ENCODE data around the gene PGAP6.
A peak's percentile ranks its signal among the peaks of the same experiment; 100 is the strongest.
"Not testable (repeated sequence)": the region's sequence is repeated elsewhere in the genome, so short reads cannot be mapped to it uniquely, and the experiment has no call there.

Gene PGAP6, protein sequence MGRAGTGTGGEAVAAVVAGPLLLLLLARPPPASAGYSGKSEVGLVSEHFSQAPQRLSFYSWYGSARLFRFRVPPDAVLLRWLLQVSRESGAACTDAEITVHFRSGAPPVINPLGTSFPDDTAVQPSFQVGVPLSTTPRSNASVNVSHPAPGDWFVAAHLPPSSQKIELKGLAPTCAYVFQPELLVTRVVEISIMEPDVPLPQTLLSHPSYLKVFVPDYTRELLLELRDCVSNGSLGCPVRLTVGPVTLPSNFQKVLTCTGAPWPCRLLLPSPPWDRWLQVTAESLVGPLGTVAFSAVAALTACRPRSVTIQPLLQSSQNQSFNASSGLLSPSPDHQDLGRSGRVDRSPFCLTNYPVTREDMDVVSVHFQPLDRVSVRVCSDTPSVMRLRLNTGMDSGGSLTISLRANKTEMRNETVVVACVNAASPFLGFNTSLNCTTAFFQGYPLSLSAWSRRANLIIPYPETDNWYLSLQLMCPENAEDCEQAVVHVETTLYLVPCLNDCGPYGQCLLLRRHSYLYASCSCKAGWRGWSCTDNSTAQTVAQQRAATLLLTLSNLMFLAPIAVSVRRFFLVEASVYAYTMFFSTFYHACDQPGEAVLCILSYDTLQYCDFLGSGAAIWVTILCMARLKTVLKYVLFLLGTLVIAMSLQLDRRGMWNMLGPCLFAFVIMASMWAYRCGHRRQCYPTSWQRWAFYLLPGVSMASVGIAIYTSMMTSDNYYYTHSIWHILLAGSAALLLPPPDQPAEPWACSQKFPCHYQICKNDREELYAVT

DNA sequence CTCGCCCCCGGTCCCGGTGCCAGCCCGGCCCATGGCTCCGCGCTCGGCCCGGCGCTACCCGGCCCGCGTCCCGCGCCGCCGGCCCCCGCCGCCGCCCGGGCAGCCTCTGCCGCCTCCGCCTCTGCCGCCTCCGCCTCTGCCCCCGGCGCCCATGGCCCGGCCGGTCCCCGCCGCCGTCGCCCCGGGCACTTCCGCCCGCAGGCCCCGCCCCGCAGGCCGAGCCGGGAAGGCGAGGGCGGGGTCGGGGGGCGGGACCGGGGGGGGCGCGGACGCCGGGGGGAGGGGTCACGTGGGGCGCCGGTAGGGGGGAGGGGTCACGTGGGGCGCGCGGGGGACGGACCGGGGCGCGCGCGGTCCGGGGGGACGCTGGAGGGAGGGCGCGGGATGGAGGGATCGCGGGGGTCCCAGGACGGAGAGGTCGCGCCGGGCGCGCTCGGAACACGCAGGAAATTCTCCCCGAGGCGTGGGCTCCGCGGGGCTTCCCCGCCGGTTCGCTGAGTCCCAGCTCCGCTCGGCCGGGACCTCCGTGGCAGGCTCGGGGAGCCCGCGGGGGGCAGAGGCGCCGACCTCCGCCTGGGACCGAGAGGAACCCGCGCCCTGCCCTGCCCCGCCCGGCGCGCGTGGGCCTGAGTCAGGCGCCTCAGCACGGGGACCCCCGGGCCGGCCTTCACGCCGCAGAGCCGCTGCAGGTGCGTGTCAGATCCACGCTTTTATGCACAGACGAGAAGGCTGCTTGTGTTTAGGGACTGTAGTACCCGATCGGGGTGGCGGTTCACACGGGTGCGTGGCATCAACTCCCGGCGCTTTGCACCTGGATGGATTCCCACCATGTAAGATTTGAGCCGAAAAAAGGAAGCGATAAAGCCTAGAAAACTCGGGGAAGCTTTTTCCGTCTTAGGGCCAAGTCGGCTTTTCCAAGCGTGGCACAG lies at the start of gene PGAP6:
Gene PGAP6 (minus strand): TSS at position 190 of the 929 bp plus-strand sequence. CDS start 157 bp downstream, at position 33.
- DNase-seq, result peak; percentile 83

- no peak for DNase-seq
These were observed 49.1 kb upstream of the PGAP6 start for GRCh38 chr16:430904-431303.

DNA sequence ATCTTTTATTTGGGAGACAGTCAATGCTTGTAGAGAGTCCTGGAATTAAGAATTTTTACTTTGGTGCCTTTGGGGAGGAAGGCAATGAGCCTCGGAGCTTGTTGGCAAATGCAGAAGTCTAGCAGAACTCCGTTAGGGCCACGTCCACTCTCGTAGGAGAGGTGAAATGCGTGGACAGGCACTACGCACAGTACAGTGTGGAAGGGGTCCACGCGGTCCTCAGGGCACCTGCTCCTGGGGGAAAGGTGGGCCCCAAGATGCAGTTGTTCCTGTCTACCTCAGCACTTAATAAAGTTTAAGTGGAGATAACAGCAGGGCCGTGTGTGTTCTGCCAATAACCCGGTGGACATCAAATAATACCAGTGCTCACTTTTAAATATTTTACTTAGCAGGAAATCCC lies 45.5 kb upstream of the PGAP6 start:
- DNase-seq, result no peak

DNA sequence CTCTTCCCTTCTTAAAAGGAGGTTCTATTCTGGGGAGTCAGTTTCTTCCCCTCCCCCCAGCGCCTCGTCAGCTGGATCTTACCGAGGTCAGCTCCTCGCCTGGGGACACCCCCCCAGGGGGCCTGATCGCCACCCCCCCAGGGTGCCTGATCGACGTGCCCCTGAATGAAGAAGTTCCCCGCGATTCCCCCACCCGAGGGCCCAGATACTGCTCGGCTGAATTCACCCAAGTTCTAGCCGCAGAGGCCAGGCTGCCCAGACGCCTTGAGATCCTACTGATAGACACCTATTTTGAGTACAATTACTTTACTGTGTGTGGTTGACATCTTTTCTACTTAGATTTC lies 45.1 kb upstream of the PGAP6 start:
- DNase-seq, result no peak

DNA sequence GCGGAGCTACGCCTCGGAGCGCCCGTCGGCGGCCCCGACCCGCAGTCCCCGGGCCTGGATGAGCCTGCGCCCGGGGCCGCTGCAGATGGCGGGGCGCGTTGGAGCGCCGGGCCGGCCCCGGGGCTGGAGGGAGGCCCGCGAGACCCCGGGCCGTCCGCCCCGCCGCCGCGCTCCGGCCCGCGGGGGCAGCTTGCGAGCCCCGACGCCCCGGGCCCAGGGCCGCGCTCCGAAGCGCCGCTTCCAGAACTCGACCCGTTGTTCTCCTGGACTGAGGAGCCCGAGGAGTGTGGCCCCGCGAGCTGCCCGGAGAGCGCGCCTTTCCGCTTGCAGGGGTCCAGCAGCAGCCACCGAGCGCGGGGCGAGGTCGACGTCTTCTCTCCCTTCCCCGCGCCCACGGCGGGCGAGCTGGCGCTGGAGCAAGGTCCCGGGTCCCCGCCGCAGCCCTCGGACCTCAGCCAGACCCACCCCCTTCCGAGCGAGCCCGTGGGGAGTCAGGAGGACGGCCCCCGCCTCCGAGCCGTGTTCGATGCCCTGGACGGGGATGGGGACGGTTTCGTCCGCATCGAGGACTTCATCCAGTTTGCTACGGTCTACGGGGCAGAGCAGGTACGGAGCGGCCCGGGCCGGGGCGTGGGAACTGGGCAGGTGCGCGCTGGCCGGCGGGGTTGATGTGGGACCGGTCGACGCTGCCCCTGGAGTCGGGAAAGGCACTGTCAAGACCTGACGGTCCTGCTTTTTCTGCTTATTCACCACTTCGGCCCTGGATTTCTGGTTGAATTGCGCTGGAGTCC lies 44.5 kb upstream of the PGAP6 start:
- peak; percentile 50 for DNase-seq

DNA sequence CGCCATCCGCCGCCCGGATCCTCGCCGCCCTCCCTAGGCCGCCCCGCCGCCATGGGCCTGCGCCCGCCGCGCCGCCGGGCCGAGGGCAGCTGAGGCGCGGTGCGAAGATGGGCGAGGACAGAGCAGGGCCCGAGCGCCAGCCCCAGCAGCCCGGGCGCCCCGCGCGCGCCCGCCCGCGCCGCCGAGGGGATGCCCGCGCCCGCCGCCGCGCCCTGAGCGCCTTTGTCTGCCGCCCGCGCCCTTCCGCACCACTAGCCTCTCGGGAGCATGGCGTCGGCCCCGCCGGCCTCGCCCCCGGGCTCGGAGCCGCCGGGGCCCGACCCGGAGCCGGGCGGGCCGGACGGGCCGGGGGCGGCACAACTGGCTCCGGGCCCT lies 43.9 kb upstream of the PGAP6 start:
- DNase-seq, result peak; percentile 69

- peak; percentile 84 for DNase-seq
These were observed 43.4 kb upstream of the PGAP6 start, which contains the start of gene RAB11FIP3 for GRCh38 chr16:425082-425718. Gene RAB11FIP3, plus strand, starts transcription at chr16:425649. Its CDS starts 358 bp downstream, at chr16:426007.

DNA sequence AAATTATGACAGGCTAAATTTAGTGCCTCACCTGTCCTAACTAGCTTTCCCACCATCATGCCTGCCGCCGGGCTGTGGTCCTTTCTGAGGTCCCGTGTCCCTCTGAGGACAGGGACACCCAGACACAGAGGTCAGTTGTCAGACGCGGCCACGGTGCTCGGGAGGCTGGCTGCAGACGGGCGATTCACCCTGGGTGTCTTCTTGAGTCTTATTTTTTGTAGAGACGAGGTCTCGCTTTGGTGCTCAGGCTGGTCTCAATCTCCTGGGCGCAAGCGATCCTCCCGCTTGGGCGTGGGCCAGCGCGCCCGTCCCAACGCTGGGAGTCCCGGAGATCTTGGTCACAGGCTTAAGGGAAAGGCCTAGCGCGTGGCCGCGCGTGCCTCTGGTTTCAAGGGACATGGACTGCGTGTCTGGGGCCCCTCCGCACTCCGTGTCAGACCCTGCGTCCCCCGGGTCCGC lies 42.9 kb upstream of the PGAP6 start:
- DNase-seq, result peak; percentile 60

DNA sequence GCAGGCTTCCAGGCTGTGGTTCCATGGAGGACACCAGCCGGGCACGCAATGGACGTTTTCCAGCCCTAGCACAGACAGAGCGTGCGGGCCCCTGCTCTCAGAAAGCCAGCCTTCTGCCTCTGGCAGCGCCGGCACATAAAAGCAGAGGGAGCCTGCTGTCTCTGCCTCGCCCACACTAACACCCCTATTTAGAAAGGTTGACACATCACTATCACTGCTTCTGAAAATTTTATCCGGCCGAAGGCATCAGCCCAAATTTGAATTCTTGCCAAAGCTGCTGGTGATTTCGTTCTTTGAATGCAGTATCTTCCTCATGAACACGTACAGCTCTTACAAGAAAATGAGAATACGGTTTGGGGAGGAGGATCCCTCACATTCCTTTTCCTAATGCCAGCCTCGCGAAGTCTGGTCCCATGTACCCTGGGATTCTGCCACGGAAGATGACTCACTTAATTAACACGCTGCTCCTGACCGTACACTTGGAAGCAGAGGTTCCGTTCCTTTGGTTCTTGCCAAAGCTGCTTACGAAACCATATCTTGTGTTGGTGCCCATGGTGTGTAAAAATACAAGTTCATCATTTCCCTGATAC lies 42.4 kb upstream of the PGAP6 start:
- peak; percentile 33 for DNase-seq

- not testable (repeated sequence) for DNase-seq
These were observed 40.4 kb upstream of the PGAP6 start for GRCh38 chr16:422179-422578.

GRCh38 chr16:415170-415498 lies 33.4 kb upstream of the PGAP6 start:
- not testable (repeated sequence) for DNase-seq

DNA sequence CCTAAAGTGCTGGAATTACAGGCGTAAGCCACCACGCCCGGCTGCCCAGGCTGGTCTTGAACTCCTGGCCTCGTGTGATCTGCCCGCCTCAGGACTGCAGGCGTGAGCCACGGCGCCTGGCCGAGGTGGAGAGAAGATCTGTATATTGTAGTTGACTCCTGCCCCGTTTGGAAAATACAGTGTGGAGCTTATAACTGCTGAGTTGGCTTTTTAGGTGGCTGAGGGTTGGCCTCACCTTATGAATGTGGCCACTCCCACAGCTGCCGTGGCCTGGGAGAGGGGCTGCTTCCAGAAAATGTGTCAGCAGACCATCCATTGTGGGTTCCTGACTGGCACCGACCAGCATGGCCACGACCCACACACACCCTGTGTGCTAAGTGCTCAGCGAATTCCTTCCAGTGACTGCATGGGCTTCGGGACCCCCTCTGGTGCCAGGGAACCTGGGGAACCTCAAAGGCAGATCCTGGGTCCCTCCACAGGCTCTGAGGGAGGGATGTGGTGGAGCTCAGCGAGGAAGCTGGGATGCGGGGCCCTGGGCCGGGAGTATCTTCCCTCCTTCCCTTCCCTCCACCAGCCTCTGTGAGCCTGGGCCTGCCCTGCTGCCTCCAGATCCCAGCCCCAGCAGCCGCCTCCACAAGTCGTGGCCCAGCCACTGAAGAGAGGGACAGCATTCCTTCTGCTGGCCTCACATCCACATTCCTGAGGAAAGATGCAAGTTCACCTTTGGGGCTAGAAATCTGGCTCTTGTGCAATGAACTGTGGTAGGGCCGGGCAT lies 32.8 kb upstream of the PGAP6 start:
- no peak for DNase-seq

DNA sequence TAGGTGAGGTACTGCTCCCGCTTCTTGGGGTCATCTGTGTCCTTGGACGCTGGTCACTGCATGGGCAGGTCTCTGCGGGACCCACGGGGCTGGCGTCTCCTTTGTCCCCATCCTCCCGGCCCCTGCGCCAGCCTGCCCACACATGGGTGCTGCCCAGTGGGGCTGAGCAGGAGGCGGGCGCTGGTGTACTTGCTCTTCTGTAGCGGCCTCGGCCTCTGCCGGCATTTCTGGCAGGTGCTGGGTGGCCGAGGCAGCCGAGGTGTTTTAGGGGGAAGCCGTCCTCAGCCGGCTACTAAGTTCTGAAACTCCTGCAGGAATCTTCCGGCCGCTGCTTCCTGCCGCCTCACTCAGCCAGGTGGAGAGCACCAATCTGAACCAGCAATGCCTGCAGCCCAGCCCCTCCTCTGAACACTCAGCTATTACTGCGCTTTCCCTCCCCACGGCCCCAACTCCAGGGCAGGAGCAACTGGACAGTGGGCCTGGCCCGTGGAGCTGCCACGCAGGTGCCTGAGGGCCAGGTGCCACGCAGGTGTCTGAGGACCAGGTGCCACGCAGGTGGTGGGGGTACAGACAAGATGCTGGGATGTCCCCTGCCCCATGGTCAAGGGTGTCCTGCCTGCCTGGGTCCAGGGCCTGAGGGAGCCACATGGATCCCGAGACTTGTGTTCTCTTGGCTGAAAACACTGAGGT lies 29.9 kb upstream of the PGAP6 start:
- no peak for DNase-seq

DNA sequence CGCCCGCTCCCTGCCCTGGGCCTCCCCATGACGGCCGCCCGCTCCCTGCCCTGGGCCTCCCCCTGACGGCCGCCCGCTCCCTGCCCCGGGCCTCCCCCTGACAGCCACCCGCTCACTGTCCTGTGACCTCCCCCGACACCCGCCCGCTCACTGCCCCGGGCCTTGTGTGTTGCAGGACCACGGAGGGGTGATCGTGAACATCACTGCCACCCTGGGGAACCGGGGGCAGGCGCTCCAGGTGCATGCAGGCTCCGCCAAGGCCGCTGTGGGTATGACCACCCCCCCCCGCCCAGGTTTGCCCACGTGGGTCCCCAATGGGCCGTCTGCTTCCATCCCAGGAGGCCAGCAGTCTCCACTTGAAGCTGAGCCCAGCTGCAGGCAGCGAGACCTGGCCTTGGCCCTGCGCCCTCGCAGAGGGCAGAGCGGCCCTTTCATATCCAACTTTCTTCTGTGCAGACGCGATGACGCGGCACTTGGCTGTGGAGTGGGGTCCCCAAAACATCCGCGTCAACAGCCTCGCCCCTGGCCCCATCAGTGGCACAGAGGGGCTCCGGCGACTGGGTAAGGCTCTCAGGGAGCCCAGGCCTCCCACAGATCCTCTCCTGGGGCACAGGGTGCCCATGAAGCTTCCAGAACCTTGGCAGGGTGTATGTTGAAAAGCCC lies 28.9 kb upstream of the PGAP6 start:
- DNase-seq, result no peak

GRCh38 chr16:407253-407652 lies 25.5 kb upstream of the PGAP6 start:
- no peak for DNase-seq

DNA sequence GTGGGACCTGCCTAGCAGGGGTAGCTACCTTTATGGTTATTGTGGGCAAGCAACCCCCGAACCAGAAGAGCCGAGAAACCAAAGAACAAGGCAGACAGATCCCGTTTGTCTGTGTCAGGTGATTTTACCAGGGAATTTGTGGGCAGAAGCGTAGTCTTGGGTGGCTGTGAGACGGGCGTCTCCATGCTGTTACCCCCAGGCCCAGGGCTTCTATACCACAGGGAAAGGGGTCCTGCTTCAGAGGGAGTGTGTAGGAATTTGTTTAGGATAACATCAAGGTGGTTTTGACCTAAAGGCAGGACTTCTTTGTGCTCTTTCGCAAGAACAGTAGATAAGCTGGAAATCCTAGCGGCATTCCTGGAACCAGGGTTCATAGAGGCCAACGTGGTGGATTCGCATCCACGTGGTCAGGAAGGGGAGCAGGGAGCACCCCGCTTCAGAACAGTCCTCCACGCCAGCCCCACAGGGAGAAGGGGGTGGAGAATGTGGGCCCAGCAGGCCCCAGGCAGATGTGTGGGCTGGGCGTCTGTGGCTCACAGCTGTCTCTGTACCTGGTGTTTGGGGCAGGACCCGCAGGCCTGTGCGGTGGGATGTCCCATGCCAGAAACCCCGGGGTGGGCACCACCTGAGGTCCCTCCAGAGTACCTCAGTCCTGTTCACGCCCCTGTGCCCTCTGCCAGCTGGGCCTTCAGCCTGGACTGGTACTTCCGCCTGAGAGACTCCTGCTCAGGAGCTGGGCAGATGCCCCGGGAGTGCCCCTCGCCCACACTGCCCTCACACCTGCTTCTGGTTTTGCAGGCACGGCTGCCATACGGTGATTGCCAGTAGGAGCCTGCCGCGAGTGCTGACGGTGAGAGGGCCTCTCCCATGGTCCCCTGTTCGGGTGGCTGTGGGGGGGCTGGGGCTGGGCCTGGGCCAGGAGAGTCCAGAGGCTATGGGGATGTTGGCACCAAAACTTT lies 24.0 kb upstream of the PGAP6 start:
- no peak for DNase-seq

DNA sequence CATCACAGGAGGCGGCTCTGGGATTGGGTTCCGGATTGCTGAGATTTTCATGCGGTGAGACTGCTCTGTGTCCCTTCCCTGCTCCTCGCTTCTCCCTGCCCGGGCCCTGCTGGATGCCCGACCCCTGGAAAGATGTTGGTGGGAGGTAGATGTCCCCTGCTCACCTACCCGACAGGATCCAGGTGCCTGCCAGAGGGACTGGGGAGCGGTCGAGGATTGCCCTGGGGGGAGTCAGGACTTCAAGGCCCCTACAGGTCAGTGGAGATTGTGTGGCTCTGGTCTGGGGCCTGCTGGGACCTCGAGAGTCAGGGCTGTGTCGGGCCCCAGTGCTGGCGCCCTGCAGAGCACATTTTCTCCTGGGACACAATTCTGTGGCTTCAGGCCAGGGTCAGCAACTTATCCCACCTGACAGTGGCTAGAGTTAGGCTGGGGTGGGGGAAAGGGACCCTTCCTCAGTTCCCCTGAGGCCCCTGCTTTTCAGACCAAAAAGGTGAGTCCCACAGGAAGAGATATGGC lies 23.3 kb upstream of the PGAP6 start:
- DNase-seq, result no peak

Measured in DMS53 (cell line).